WTC11 (cell line): ENCODE data around the gene EHBP1. TPM values are rescaled to one million over a fixed set of nuclear protein-coding genes. Genes with fewer than 3 reads are reported as not detected.

Experiments
- ATAC-seq: fragments of 200-7000 bp; cut with Tn5 transposase; 2 replicates; pipeline ENCODE4 v1.10.0; 2021; ENCODE audit warnings: mild to moderate bottlenecking, moderate library complexity
- CTCF ChIA-PET: fragments of 300-600 bp; sonication (Branson Sonifier 250); formaldehyde crosslinking; loops from one replicate; lab custom pipeline; 2021; ENCODE audit warnings: antibody characterized with exemption; lab: Charles Lee
- POLR2A ChIA-PET: fragments of 350-600 bp; sonication (Branson Sonifier 250); formaldehyde crosslinking; loops from one replicate; lab custom pipeline; 2021; ENCODE audit warnings: antibody characterized with exemption; lab: Charles Lee
- DNase-seq: peaks from one replicate; pipeline ENCODE4 v3.0.0; 2021; ENCODE audit warnings: low spot score
- H3K27ac Mint-ChIP-seq: 2 replicates; pipeline ENCODE4 v1.8.0; 2021; ENCODE audit warnings: mixed read lengths
- H3K27me3 Mint-ChIP-seq: 2 replicates; pipeline ENCODE4 v1.8.0; 2021; ENCODE audit warnings: low read depth, mild to moderate bottlenecking, moderate library complexity, mixed read lengths
- H3K36me3 Mint-ChIP-seq: 2 replicates; pipeline ENCODE4 v1.8.0; 2021; ENCODE audit warnings: mixed read lengths
- H3K4me1 Mint-ChIP-seq: 2 replicates; pipeline ENCODE4 v1.8.0; 2022; ENCODE audit warnings: mixed read lengths
- H3K4me3 Mint-ChIP-seq: 2 replicates; pipeline ENCODE4 v1.8.0; 2021; ENCODE audit warnings: mild to moderate bottlenecking, moderate library complexity, mixed read lengths
- H3K9me3 Mint-ChIP-seq: 2 replicates; pipeline ENCODE4 v1.8.0; 2021; ENCODE audit warnings: mixed read lengths
- ATF3 ChIP-seq: sonication (generic); formaldehyde crosslinking; conservative IDR thresholded peaks from 2 replicates; pipeline ENCODE4 v1.8.1; 2022; ENCODE audit warnings: mild to moderate bottlenecking, missing genetic modification reagents
- CBFB ChIP-seq: sonication (generic); formaldehyde crosslinking; IDR thresholded peaks from 2 replicates; pipeline ENCODE4 v1.8.1; 2022; ENCODE audit warnings: mild to moderate bottlenecking, low read depth, missing genetic modification reagents
- EMX1 ChIP-seq: fragments of 250-450 bp; sonication (Bioruptor Pico); IDR thresholded peaks from 2 replicates; pipeline ENCODE4 v1.8.0; 2021; ENCODE audit warnings: mild to moderate bottlenecking
- ERG ChIP-seq: fragments of 250-450 bp; sonication (Bioruptor Pico); IDR thresholded peaks from 2 replicates; pipeline ENCODE4 v1.8.0; 2021; ENCODE audit warnings: mild to moderate bottlenecking
- ESRRA ChIP-seq: sonication (generic); formaldehyde crosslinking; IDR thresholded peaks from 2 replicates; pipeline ENCODE4 v1.8.1; 2022; ENCODE audit warnings: mild to moderate bottlenecking, missing genetic modification reagents, borderline replicate concordance
- GABPB1 ChIP-seq: sonication (generic); formaldehyde crosslinking; IDR thresholded peaks from 2 replicates; pipeline ENCODE4 v1.8.1; 2023; ENCODE audit warnings: mild to moderate bottlenecking, missing genetic modification reagents
- GRHL2 ChIP-seq: fragments of 250-450 bp; sonication (Bioruptor Pico); IDR thresholded peaks from 2 replicates; pipeline ENCODE4 v1.8.0; 2022; ENCODE audit warnings: mild to moderate bottlenecking, moderate library complexity; ENCODE audit not compliant: insufficient replicate concordance, severe bottlenecking
- HMGA2 ChIP-seq: fragments of 250-450 bp; sonication (Bioruptor Pico); IDR thresholded peaks from 2 replicates; pipeline ENCODE4 v1.4.0; 2021; ENCODE audit warnings: mild to moderate bottlenecking, moderate library complexity
- IRF1 ChIP-seq: sonication (generic); formaldehyde crosslinking; IDR thresholded peaks from 2 replicates; pipeline ENCODE4 v1.8.0; 2023; ENCODE audit warnings: missing genetic modification reagents
- MXD4 ChIP-seq: fragments of 250-450 bp; sonication (Bioruptor Pico); IDR thresholded peaks from 2 replicates; pipeline ENCODE4 v1.8.0; 2021; ENCODE audit warnings: mild to moderate bottlenecking, moderate library complexity, borderline replicate concordance
- SOX15 ChIP-seq: fragments of 250-450 bp; sonication (Bioruptor Pico); IDR thresholded peaks from 2 replicates; pipeline ENCODE4 v1.9.0; 2021; ENCODE audit warnings: mild to moderate bottlenecking
- USF1 ChIP-seq: sonication (generic); formaldehyde crosslinking; IDR thresholded peaks from 2 replicates; pipeline ENCODE4 v1.8.0; 2022; ENCODE audit warnings: mild to moderate bottlenecking, missing genetic modification reagents
- total RNA-seq: library from RNA; stranded (reverse); gene quantifications from 3 replicates; pipeline ENCODE4 v1.2.3, GENCODE V29; 2021
- TF ChIP-seq, protein P1 (sequence below): sonication (generic); formaldehyde crosslinking; IDR thresholded peaks from 2 replicates; pipeline ENCODE4 v1.8.0; 2023; ENCODE audit warnings: missing genetic modification reagents, mild to moderate bottlenecking, borderline replicate concordance
- TF ChIP-seq, protein P2 (sequence below): sonication (generic); formaldehyde crosslinking; IDR thresholded peaks from 2 replicates; pipeline ENCODE4 v1.8.0; 2022; ENCODE audit warnings: mild to moderate bottlenecking, missing genetic modification reagents
- TF ChIP-seq, protein P3 (sequence below): sonication (generic); formaldehyde crosslinking; IDR thresholded peaks from 2 replicates; pipeline ENCODE4 v1.8.0; 2023; ENCODE audit warnings: mild to moderate bottlenecking, missing genetic modification reagents

Gene EHBP1
- total RNA-seq, 1 experiment from 2014 or later = 36.4 TPM

DNA sequence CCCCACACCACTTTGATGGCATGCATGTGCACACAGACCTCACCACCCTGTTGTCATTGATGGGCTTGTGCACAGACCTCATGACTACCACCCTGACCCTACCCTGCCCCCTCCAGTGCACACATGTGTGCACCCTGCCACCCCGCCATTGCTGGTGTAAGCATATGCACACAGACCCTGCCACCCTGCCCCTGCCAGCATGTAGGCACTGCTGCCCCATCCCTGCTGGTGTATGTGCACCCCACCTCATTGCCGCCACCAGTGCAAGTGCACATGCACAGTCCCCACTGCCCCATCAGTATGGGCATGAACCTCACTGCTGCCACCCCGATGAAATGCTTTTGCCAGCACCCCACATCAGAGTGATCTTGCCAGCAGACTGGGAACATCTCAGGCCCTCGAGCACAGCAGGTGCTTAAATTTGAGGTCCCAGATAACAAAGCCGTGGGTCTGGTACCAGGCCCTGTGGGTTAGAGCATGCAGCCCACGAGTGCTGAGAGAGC lies 169.4 kb downstream of the EHBP1 start (continued):
- TF ChIP-seq USF1 (CRISPR knock-in tag) (no peak), MXD4 (CRISPR knock-in tag) (no peak)

DNA sequence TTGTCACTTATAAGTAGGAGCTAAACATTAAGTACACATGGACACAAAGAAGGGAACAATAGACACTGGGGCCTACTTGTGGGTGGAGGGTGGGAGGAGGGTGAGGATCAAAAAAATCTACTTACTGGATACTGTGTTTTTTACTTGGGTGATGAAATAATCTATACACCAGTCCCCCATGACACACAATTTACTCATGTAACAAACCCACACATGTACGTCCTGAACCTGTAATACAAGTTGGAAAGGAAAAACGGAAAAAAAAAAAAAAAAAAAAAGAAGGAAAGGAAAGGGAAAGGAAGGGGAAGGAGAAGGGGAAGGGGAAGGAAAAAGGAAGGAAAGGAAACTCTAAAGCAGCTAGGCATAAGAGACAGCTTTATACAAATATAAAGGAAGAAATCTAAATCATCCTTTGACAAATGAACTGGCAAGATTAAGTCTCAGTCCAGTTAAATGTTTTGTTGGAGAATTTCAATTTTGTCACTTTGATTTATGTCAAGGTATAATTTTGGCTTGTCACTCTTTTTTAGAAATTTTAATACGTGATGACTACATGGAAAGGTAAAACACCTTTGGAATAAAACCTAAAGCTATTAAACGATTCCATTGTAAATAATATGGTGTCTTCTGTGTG lies 175.8 kb downstream of the EHBP1 start:
- no peak overlapping the region for H3K27ac Mint-ChIP-seq
- no peak for DNase-seq
- peaks cover 44% of the 10 kb centered on the region for H3K36me3 Mint-ChIP-seq
- ChIA-PET POLR2A (no interaction called here), CTCF (no interaction called here)
- ATAC-seq = no peak
- H3K9me3 Mint-ChIP-seq = peaks cover 28% of the 10 kb centered on the region
- TF ChIP-seq, protein P1, sequence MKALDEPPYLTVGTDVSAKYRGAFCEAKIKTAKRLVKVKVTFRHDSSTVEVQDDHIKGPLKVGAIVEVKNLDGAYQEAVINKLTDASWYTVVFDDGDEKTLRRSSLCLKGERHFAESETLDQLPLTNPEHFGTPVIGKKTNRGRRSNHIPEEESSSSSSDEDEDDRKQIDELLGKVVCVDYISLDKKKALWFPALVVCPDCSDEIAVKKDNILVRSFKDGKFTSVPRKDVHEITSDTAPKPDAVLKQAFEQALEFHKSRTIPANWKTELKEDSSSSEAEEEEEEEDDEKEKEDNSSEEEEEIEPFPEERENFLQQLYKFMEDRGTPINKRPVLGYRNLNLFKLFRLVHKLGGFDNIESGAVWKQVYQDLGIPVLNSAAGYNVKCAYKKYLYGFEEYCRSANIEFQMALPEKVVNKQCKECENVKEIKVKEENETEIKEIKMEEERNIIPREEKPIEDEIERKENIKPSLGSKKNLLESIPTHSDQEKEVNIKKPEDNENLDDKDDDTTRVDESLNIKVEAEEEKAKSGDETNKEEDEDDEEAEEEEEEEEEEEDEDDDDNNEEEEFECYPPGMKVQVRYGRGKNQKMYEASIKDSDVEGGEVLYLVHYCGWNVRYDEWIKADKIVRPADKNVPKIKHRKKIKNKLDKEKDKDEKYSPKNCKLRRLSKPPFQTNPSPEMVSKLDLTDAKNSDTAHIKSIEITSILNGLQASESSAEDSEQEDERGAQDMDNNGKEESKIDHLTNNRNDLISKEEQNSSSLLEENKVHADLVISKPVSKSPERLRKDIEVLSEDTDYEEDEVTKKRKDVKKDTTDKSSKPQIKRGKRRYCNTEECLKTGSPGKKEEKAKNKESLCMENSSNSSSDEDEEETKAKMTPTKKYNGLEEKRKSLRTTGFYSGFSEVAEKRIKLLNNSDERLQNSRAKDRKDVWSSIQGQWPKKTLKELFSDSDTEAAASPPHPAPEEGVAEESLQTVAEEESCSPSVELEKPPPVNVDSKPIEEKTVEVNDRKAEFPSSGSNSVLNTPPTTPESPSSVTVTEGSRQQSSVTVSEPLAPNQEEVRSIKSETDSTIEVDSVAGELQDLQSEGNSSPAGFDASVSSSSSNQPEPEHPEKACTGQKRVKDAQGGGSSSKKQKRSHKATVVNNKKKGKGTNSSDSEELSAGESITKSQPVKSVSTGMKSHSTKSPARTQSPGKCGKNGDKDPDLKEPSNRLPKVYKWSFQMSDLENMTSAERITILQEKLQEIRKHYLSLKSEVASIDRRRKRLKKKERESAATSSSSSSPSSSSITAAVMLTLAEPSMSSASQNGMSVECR (CRISPR knock-in tag) = no peak
- H3K4me3 Mint-ChIP-seq = no peak overlapping the region
- 0 out of 2 replicates have a peak, but pooled peaks cover 3% of the 10 kb centered on the region for H3K4me1 Mint-ChIP-seq
- no peaks in the 10 kb centered on the region for H3K27me3 Mint-ChIP-seq

DNA sequence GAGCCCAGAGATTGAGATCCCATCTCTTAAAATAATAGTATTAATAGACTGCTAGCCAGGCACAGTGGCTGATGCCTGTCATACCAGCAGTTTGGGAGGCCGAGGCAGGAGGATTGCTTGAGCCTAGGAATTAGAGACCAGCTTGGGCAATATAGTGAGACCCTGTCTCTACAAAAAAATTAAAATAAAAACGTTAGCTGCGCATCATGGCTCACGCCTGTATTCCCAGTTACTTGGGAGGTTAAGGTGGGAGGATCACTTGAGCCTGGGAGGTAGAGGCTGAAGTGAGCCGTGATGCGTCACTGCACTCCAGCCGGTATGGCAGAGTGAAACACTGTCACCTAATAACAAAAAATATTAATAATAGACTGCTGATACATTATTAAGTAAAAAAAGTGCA lies 178.1 kb downstream of the EHBP1 start:
- no peak for ATAC-seq
- H3K27me3 Mint-ChIP-seq = no peaks in the 10 kb centered on the region
- H3K27ac Mint-ChIP-seq = no peak overlapping the region
- H3K9me3 Mint-ChIP-seq = peaks cover 18% of the 10 kb centered on the region
- H3K4me3 Mint-ChIP-seq = no peak overlapping the region
- ChIA-PET POLR2A (no interaction called here), CTCF (no interaction called here)
- no peak for DNase-seq
- peaks cover 14% of the 10 kb centered on the region for H3K4me1 Mint-ChIP-seq
- H3K36me3 Mint-ChIP-seq = peaks cover 22% of the 10 kb centered on the region
- no peak for TF ChIP-seq SOX15 (CRISPR knock-in tag)
- TF ChIP-seq HMGA2 (CRISPR knock-in tag) = no peak
- no peak for TF ChIP-seq IRF1 (CRISPR knock-in tag)
- no peak for TF ChIP-seq GABPB1
- no peak for TF ChIP-seq USF1 (CRISPR knock-in tag)
- TF ChIP-seq, protein P2, sequence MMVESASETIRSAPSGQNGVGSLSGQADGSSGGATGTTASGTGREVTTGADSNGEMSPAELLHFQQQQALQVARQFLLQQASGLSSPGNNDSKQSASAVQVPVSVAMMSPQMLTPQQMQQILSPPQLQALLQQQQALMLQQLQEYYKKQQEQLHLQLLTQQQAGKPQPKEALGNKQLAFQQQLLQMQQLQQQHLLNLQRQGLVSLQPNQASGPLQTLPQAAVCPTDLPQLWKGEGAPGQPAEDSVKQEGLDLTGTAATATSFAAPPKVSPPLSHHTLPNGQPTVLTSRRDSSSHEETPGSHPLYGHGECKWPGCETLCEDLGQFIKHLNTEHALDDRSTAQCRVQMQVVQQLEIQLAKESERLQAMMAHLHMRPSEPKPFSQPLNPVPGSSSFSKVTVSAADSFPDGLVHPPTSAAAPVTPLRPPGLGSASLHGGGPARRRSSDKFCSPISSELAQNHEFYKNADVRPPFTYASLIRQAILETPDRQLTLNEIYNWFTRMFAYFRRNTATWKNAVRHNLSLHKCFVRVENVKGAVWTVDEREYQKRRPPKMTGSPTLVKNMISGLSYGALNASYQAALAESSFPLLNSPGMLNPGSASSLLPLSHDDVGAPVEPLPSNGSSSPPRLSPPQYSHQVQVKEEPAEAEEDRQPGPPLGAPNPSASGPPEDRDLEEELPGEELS (CRISPR knock-in tag) = no peak
- TF ChIP-seq ERG (CRISPR knock-in tag) = no peak
- TF ChIP-seq ATF3 (CRISPR knock-in tag) = no peak
- no peak for TF ChIP-seq CBFB (CRISPR knock-in tag)
- TF ChIP-seq, protein P3, sequence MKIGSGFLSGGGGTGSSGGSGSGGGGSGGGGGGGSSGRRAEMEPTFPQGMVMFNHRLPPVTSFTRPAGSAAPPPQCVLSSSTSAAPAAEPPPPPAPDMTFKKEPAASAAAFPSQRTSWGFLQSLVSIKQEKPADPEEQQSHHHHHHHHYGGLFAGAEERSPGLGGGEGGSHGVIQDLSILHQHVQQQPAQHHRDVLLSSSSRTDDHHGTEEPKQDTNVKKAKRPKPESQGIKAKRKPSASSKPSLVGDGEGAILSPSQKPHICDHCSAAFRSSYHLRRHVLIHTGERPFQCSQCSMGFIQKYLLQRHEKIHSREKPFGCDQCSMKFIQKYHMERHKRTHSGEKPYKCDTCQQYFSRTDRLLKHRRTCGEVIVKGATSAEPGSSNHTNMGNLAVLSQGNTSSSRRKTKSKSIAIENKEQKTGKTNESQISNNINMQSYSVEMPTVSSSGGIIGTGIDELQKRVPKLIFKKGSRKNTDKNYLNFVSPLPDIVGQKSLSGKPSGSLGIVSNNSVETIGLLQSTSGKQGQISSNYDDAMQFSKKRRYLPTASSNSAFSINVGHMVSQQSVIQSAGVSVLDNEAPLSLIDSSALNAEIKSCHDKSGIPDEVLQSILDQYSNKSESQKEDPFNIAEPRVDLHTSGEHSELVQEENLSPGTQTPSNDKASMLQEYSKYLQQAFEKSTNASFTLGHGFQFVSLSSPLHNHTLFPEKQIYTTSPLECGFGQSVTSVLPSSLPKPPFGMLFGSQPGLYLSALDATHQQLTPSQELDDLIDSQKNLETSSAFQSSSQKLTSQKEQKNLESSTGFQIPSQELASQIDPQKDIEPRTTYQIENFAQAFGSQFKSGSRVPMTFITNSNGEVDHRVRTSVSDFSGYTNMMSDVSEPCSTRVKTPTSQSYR (CRISPR knock-in tag) = no peak
- no peak for TF ChIP-seq GRHL2 (CRISPR knock-in tag)
- TF ChIP-seq EMX1 = no peak
- no peak for TF ChIP-seq ESRRA (CRISPR knock-in tag)
